H9 (cell line): Measurements from ENCODE around the gene TEX12. TPM values are rescaled to one million over a fixed set of nuclear protein-coding genes. Genes with fewer than 3 reads are reported as not detected.

Experiments
- DNase-seq: peaks from one replicate; pipeline ENCODE4 v3.0.0-alpha.2; 2017
- H2AFZ ChIP-seq: one replicate; pipeline ENCODE4 v1.6.1; 2013; ENCODE audit warnings: mild to moderate bottlenecking, low read length, control low read depth, moderate library complexity
- H2AK5ac ChIP-seq: 2 replicates; pipeline ENCODE4 v1.6.1; 2013; ENCODE audit warnings: low read length, control low read depth, mixed read lengths; ENCODE audit not compliant: insufficient read length
- H2BK120ac ChIP-seq: one replicate; pipeline ENCODE4 v1.6.1; 2013; ENCODE audit warnings: low read depth, mild to moderate bottlenecking, low read length, control low read depth, inconsistent platforms; ENCODE audit not compliant: poor library complexity, severe bottlenecking
- H2BK12ac ChIP-seq: 2 replicates; pipeline ENCODE4 v1.6.1; 2013; ENCODE audit warnings: low read length, control low read depth, mixed read lengths, low read depth; ENCODE audit not compliant: insufficient read length
- H2BK15ac ChIP-seq: 2 replicates; pipeline ENCODE4 v1.6.1; 2013; ENCODE audit warnings: low read depth, low read length, control low read depth
- H2BK20ac ChIP-seq: one replicate; pipeline ENCODE4 v1.6.1; 2013; ENCODE audit warnings: low read depth, mild to moderate bottlenecking, low read length, control low read depth, inconsistent platforms; ENCODE audit not compliant: poor library complexity, severe bottlenecking
- H2BK5ac ChIP-seq: 2 replicates; pipeline ENCODE4 v1.6.1; 2013; ENCODE audit warnings: low read length, control low read depth, mixed read lengths; ENCODE audit not compliant: insufficient read length
- H3K14ac ChIP-seq: 2 replicates; pipeline ENCODE4 v1.6.1; 2013; ENCODE audit warnings: low read length, control low read depth; ENCODE audit not compliant: insufficient read depth
- H3K18ac ChIP-seq: 2 replicates; pipeline ENCODE4 v1.6.1; 2013; ENCODE audit warnings: low read depth, mild to moderate bottlenecking, mixed read lengths, low read length, control low read depth; ENCODE audit not compliant: insufficient read length
- H3K23ac ChIP-seq: 2 replicates; pipeline ENCODE4 v1.6.1; 2013; ENCODE audit warnings: low read length, control low read depth, mixed read lengths, low read depth; ENCODE audit not compliant: insufficient read length
- H3K23me2 ChIP-seq: 2 replicates; pipeline ENCODE4 v1.6.1; 2013; ENCODE audit warnings: low read depth, mild to moderate bottlenecking, mixed read lengths, low read length, control low read depth; ENCODE audit not compliant: insufficient read length, poor library complexity, severe bottlenecking
- H3K27ac ChIP-seq: 2 replicates; pipeline ENCODE4 v1.5.1; 2013; ENCODE audit warnings: low read length, control low read depth, mixed read lengths, low read depth; ENCODE audit not compliant: insufficient read length
- H3K27me3 ChIP-seq: 2 replicates; pipeline ENCODE4 v1.6.1; 2013; ENCODE audit warnings: low read length, control low read depth, inconsistent platforms; ENCODE audit not compliant: insufficient read depth
- H3K4ac ChIP-seq: 2 replicates; pipeline ENCODE4 v1.6.1; 2013; ENCODE audit warnings: low read depth, mild to moderate bottlenecking, control low read depth, inconsistent platforms, low read length, moderate library complexity
- H3K4me1 ChIP-seq: 2 replicates; pipeline ENCODE4 v1.6.1; 2013; ENCODE audit warnings: low read length, control low read depth, inconsistent platforms; ENCODE audit not compliant: insufficient read depth
- H3K4me2 ChIP-seq: 2 replicates; pipeline ENCODE4 v1.6.1; 2013; ENCODE audit warnings: low read length, control low read depth, mixed read lengths; ENCODE audit not compliant: insufficient read length, insufficient read depth
- H3K56ac ChIP-seq: 2 replicates; pipeline ENCODE4 v1.6.1; 2013; ENCODE audit warnings: low read depth, mild to moderate bottlenecking, mixed read lengths, low read length, control low read depth; ENCODE audit not compliant: insufficient read length
- H3K79me1 ChIP-seq: 2 replicates; pipeline ENCODE4 v1.6.1; 2013; ENCODE audit warnings: low read depth, mild to moderate bottlenecking, moderate library complexity, low read length, control low read depth, inconsistent platforms; ENCODE audit not compliant: insufficient read depth, poor library complexity, severe bottlenecking
- H3K79me2 ChIP-seq: 2 replicates; pipeline ENCODE4 v1.6.1; 2013; ENCODE audit warnings: low read length, control low read depth, inconsistent platforms; ENCODE audit not compliant: insufficient read depth
- H3K9ac ChIP-seq: 2 replicates; pipeline ENCODE4 v1.6.1; 2013; ENCODE audit warnings: low read length, control low read depth, mixed read lengths; ENCODE audit not compliant: insufficient read length; ENCODE audit errors: extremely low read depth
- H3K9me3 ChIP-seq: one replicate; pipeline ENCODE4 v1.6.1; 2013; ENCODE audit warnings: low read depth, low read length, inconsistent platforms; ENCODE audit not compliant: control insufficient read depth
- H3T11ph ChIP-seq: one replicate; pipeline ENCODE4 v1.6.1; 2013; ENCODE audit warnings: mild to moderate bottlenecking, low read length, control low read depth, inconsistent platforms
- H4K20me1 ChIP-seq: one replicate; pipeline ENCODE4 v1.6.1; 2013; ENCODE audit not compliant: control insufficient read depth, insufficient read length, insufficient read depth
- H4K5ac ChIP-seq: 2 replicates; pipeline ENCODE4 v1.6.1; 2013; ENCODE audit warnings: low read depth, mild to moderate bottlenecking, mixed read lengths, low read length, control low read depth; ENCODE audit not compliant: insufficient read length
- H4K8ac ChIP-seq: replicated peaks from 2 replicates; pipeline ENCODE4 v1.6.1; 2013; ENCODE audit warnings: low read length, control low read depth, mixed read lengths, low read depth; ENCODE audit not compliant: insufficient read length
- H4K91ac ChIP-seq: 2 replicates; pipeline ENCODE4 v1.6.1; 2013; ENCODE audit warnings: low read depth, mild to moderate bottlenecking, moderate library complexity, mixed read lengths, low read length, control low read depth; ENCODE audit not compliant: insufficient read length
- H3K27ac Mint-ChIP-seq, 3 experiments: 2 replicates in 2 of 3; 3 replicates in 1 of 3; pipeline ENCODE4 v1.8.0; 2020 to 2021; ENCODE audit warnings: mixed read lengths in 3 of 3, mild to moderate bottlenecking in 1 of 3, moderate library complexity in 1 of 3
- H3K27me3 Mint-ChIP-seq: 2 replicates; pipeline ENCODE4 v1.8.0; 2021; ENCODE audit warnings: low read depth, mild to moderate bottlenecking, moderate library complexity, mixed read lengths
- H3K36me3 Mint-ChIP-seq, 3 experiments: 2 replicates in 2 of 3; 3 replicates in 1 of 3; pipeline ENCODE4 v1.8.0; 2020 to 2021; ENCODE audit warnings: low read depth in 3 of 3, mixed read lengths in 3 of 3; ENCODE audit not compliant: insufficient read depth in 1 of 3
- H3K4me1 Mint-ChIP-seq, 2 experiments: 2 replicates each; pipeline ENCODE4 v1.8.0; 2020; ENCODE audit warnings: mixed read lengths in 2 of 2
- H3K4me3 Mint-ChIP-seq, 2 experiments: 2 replicates in 1 of 2; 3 replicates in 1 of 2; pipeline ENCODE4 v1.8.0; 2020 to 2021; ENCODE audit warnings: mild to moderate bottlenecking in 2 of 2, mixed read lengths in 2 of 2, moderate library complexity in 1 of 2
- H3K9me3 Mint-ChIP-seq, 2 experiments: 2 replicates in 1 of 2; 3 replicates in 1 of 2; pipeline ENCODE4 v1.8.0; 2020; ENCODE audit warnings: mild to moderate bottlenecking in 2 of 2, mixed read lengths in 2 of 2, moderate library complexity in 1 of 2
- CTCF ChIP-seq: fragments of 200-600 bp; sonication (generic); conservative IDR thresholded peaks from 3 replicates; pipeline ENCODE4 v1.8.0; 2021; ENCODE audit warnings: antibody characterized with exemption, mild to moderate bottlenecking
- WGBS: extraction: QIAGEN DNeasy Blood & Tissue Kit; methylation state at CpG from one replicate; pipeline ENCODE4 v1.1.7; 2013; ENCODE audit warnings: missing lambda C conversion rate, low lambda C conversion rate, mixed read lengths; ENCODE audit not compliant: insufficient read length; ENCODE audit errors: extremely low coverage; 5-methylcytosine and 5-hydroxymethylcytosine counted together
- total RNA-seq: library from RNA; stranded (reverse); gene quantifications from 2 replicates; pipeline ENCODE4 v1.2.1, GENCODE V29; 2021

TEX12 gene
- total RNA-seq, 1 experiment from 2014 or later = 0.31 TPM

- H3K9ac ChIP-seq = no peak overlapping the region
- H3K27ac Mint-ChIP-seq = no peak overlapping the region; a peak in 1 of 7 replicates
- no peak overlapping the region for H2BK12ac ChIP-seq
- no peak overlapping the region for H4K5ac ChIP-seq
- peaks cover 5% of the 10 kb centered on the region for H3K27me3 Mint-ChIP-seq
- H3K18ac ChIP-seq = no peak overlapping the region
- H3K79me2 ChIP-seq = no peaks in the 10 kb centered on the region
- no peak overlapping the region for H3K4ac ChIP-seq
- no peak overlapping the region for H3K56ac ChIP-seq
- WGBS = no CpG with 5 or more reads among the region's 1 CpG
- H3K23me2 ChIP-seq = no peaks in the 10 kb centered on the region
- H2BK120ac ChIP-seq = no peak overlapping the region
- H3K4me1 ChIP-seq = no peaks in the 10 kb centered on the region
- H3K36me3 Mint-ChIP-seq = no peaks in the 10 kb centered on the region
- H2AFZ ChIP-seq = no peak overlapping the region
- no peak overlapping the region for H3K14ac ChIP-seq
- H2BK15ac ChIP-seq = no peak overlapping the region
- no peak overlapping the region for H4K8ac ChIP-seq
- no peak overlapping the region for H3T11ph ChIP-seq
- no peak overlapping the region for H2AK5ac ChIP-seq
- no peaks in the 10 kb centered on the region for H3K4me1 Mint-ChIP-seq
- no peaks in the 10 kb centered on the region for H3K9me3 ChIP-seq
- no peaks in the 10 kb centered on the region for H3K27me3 ChIP-seq
- no peak overlapping the region for H3K4me2 ChIP-seq
- no peak overlapping the region for H2BK20ac ChIP-seq
- no peaks in the 10 kb centered on the region for H3K9me3 Mint-ChIP-seq
- no peak overlapping the region for H4K91ac ChIP-seq
- no peak overlapping the region for H2BK5ac ChIP-seq
- DNase-seq = no peak
- TF ChIP-seq CTCF = no peak
- no peaks in the 10 kb centered on the region for H3K79me1 ChIP-seq
- H3K27ac ChIP-seq = no peak overlapping the region
- H3K4me3 Mint-ChIP-seq = no peak overlapping the region
- H4K20me1 ChIP-seq = no peaks in the 10 kb centered on the region
- no peak overlapping the region for H3K23ac ChIP-seq
These were observed 49.5 kb downstream of the TEX12 start for GRCh38 chr11:112216561-112217105.
